Urothelium cell line (cell line): ENCODE data around the gene CHMP4B.

Experiments
- DNase-seq: peaks from one replicate; pipeline ENCODE4 v3.0.0; 2011; ENCODE audit warnings: low spot score, mixed read lengths
- FAIRE-seq: peaks from 2 replicates; lab custom pipeline; 2011; peaks lifted over from hg19 to GRCh38; lab: Jason Lieb, UNC

Gene CHMP4B

DNA sequence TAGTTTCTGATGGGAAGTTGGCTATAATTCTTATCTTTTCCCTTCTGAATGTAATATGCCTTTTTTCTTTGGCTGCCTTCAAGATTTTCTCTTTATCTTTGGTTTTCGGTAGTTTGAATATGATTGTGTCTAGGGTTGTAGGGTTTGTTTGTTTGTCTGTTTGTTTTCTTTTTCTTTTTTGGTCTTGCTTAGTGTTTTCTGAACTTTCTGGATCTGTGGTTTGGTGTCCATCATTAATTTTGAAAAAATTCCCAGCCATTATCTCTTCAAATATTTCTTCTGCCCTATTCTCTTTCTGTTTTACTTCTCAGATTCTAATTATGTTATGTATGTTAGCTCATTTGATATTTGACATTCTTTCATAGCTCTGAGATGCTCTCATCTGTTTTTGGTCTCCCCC, 79.4 kb downstream of the CHMP4B start:
- no peak for FAIRE-seq

DNA sequence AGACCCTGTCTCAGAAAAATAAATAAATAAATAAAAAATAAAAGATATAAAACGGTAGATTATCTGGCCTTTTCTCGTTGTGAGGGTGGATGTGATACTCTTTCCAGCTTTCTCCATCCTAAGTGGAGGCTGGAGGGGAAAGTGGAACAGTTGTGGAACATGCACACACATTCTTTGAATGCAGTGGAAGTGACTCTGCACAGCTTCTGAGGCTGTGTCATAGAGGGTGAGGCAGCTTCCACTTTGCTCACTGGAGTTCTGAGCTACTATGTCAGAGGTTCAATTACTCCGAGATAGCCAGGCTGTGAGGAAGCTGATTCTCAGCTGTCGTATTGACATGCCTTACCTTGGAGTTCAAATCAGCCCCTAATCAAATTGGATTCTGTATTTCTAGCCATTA, 82.2 kb downstream of the CHMP4B start:
- FAIRE-seq (no peak), DNase-seq (no peak)

More for the DNA sequence above, 79.4 kb downstream of the CHMP4B start:
- DNase-seq, result no peak

DNA sequence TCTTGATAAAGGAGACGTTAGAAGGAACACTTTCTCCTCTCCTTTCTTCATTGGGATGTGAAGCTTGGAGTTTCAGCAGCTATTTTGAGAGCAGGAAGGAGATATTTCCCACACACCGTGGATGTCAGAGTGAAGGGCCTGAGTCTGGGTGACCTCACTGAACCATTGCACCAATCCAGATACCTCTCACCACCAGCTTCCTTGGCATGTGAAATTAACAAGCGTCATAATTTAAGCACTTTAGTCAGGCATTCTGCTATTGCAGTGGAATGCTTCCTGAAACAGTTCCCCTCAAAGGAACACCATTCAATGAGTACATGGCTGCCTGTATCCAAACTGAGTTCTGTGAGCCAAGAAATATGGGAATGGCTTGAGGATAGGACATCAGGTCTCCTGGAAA, 83.7 kb downstream of the CHMP4B start:
- DNase-seq (no peak), FAIRE-seq (no peak)

DNA sequence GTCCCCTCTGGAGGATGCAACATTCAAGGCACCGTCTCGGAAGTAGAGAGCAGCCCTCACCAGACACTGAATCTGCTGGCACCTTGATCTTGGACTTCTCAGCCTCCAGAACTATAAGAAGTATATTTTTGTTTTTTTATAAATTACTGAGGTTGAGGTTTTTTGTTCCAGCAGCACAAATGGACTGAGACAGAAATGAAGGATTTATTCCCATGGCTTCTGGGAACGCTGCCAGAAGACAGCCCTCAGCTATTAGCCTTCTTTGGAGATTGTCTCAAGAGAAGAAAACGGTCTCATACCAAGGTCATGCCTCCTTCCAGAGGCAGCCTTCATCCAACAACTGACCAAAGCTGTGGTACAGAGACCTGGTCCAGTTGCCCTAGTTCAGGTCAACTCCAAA, 85.4 kb downstream of the CHMP4B start:
- FAIRE-seq (no peak), DNase-seq (no peak)

DNA sequence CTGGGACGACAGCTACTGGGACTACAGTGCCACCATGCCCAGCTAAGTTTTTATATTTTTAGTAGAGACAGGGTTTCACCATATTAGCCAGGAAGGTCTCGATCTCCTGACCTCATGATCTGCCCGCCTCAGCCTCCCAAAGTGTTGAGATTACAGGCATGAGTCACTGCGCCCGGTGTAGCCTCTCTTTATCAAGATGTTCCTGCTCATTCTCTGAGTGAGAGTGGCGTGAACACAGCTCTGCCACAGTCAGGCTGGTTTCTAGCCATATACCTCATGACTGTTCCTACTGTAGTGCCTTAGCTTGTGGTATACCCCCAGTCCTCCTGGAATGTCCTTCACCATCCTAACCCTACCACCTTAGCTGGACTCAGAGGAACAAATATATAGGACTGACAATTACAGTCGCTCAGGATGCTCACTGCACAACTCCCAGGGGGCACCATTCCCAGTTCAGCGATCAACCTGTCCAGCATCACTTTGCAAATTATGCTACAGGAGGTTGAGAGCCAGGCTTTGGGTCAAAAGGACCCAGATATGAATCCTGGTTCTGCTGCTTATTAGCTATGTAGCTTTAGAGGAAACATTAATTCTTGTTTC, 86.3 kb downstream of the CHMP4B start:
- no peak for DNase-seq
- FAIRE-seq, result no peak

DNA sequence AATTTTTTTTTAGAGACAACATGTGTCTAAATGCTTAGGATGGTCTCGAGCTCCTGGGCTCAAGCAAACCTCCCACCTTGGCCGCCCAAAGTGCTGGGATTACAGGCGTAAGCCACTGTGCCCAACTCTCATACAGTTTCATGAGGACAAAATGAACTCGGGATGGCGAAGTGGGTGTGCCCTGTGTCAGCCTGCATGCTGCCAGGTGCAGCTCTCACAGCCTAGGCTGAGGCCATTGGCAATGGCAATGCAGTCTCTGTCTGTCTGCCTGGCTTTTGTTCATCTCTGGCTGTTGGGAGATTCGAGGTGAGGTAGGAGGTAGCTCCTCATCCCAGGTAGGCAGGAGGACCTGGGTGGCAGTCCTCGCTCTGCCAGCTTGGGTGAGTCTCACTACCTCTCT, 88.0 kb downstream of the CHMP4B start:
- FAIRE-seq (no peak), DNase-seq (no peak)

DNA sequence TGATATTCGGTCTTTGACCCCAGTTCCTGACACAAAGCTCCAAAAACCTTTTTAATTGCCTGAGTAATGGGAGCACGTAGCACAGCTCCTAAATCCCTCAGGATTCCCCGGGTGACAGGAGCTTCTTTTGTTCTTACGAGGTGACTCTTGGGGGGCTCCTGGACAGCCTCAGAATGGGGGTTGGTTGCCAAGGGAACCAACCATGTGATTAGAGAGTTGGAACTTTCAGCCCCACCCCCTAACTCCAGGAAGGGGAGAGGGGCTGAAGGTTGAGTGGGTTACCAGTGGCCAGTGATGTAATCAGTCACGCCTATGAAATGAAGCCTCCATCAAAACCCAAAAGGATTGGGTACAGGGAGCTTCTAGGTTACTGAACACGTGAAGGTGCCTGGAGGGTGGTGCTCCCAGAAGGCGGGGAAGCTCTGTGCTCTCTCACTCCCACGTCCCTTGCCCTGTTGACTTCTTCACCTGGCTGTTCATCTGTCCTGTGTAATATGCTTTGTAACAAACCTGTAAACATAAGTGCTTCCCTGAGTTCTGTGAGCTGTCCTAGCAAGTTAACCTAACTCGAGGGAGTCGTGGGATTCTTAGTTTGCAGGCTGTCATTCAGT, 89.5 kb downstream of the CHMP4B start:
- FAIRE-seq, result no peak

DNA sequence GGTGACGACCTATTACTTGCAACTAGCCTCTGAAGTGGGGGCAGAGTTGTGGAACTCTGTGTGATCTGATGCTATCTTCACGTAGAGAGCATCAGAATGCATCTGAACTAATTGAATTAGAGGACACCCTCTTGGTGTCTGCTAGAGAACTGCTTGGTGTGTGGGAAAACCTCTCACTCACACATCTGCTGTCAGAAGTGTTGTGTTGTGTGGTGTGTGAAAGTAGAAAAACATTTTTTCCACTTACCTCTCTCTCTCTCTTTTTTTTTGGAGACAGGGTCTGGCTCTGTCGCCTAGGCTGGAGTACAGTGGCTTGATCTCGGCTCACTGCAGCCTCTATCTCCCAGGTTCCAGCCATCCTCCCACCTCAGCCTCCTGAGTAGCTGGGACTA, 90.0 kb downstream of the CHMP4B start:
- FAIRE-seq (no peak), DNase-seq (no peak)

More for the DNA sequence above, 89.5 kb downstream of the CHMP4B start:
- DNase-seq, result no peak

DNA sequence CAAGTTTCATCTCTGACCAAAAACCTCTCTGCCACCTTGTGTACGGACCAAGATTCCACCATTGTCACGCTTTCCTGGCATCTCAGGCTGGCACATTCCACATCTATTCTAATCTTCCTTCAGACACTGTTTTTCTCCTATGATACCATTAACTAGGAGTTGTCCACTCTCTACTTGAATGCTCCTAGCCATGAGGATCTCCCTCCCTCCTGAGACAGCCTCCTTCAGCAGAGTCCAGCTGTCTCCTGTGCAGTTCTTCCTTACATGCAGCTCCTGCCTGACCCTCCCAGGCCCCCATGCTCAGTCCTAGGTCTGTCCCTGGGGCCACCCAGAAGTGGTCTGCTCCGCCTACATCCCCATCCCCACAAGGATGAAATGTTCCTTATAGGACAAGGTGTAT, 90.9 kb downstream of the CHMP4B start:
- no peak for FAIRE-seq
- no peak for DNase-seq
